IMR-90 (cell line): ENCODE measurements around the gene NSD2. TPM values are rescaled to one million over a fixed set of nuclear protein-coding genes. Genes with fewer than 3 reads are reported as not detected.

Experiments
- ATAC-seq: fragments of 200-7000 bp; cut with Tn5 transposase; 2 replicates; pipeline ENCODE4 v1.9.1; 2020; ENCODE audit warnings: low read depth, mild to moderate bottlenecking, moderate library complexity
- BruUV-seq: library from RNA; stranded (reverse); fragments of 400-500 nt; replicated peaks from 2 replicates; lab custom pipeline; 2021; lab: Mats Ljungman, UMichigan
- CTCF ChIA-PET: fragments of 300-600 bp; formaldehyde crosslinking; extraction: SDS; loops from one replicate; lab custom pipeline; 2021; ENCODE audit warnings: antibody characterized with exemption; lab: Yijun Ruan, JAX
- POLR2A ChIA-PET: fragments of 300-600 bp; sonication (Branson Sonifier 250); formaldehyde crosslinking; loops from one replicate; lab custom pipeline; 2022; ENCODE audit warnings: antibody characterized with exemption; ENCODE audit not compliant: unreplicated experiment; lab: Charles Lee
- DNase-seq: peaks from one replicate; pipeline ENCODE4 v3.0.0; 2013
- H2AFZ ChIP-seq: replicated peaks from 2 replicates; pipeline ENCODE3; 2013; ENCODE audit warnings: low read length, mild to moderate bottlenecking; ENCODE audit not compliant: poor library complexity
- H2AK5ac ChIP-seq: 2 replicates; pipeline ENCODE4 v1.6.1; 2013; ENCODE audit warnings: low read depth, low read length, inconsistent platforms
- H2AK9ac ChIP-seq: replicated peaks from 2 replicates; pipeline ENCODE3; 2013; ENCODE audit warnings: mild to moderate bottlenecking, low read depth, low read length, moderate library complexity; ENCODE audit not compliant: poor library complexity
- H2BK120ac ChIP-seq: 2 replicates; pipeline ENCODE4 v1.6.1; 2013; ENCODE audit warnings: low read depth, low read length, inconsistent platforms
- H2BK15ac ChIP-seq: 3 replicates; pipeline ENCODE4 v1.6.1; 2013; ENCODE audit warnings: low read depth, low read length, inconsistent platforms
- H2BK20ac ChIP-seq: 2 replicates; pipeline ENCODE4 v1.6.1; 2013; ENCODE audit warnings: low read depth, mild to moderate bottlenecking, inconsistent platforms, low read length, moderate library complexity
- H2BK5ac ChIP-seq: 2 replicates; pipeline ENCODE4 v1.6.1; 2013; ENCODE audit warnings: mild to moderate bottlenecking, low read depth, low read length, inconsistent platforms; ENCODE audit not compliant: poor library complexity, severe bottlenecking
- H3K14ac ChIP-seq: replicated peaks from 2 replicates; pipeline ENCODE4 v1.6.1; 2013; ENCODE audit warnings: low read depth, low read length, inconsistent platforms
- H3K18ac ChIP-seq: 2 replicates; pipeline ENCODE4 v1.6.1; 2013; ENCODE audit warnings: low read depth, low read length, control low read depth
- H3K23ac ChIP-seq: 2 replicates; pipeline ENCODE4 v1.6.1; 2013; ENCODE audit warnings: low read depth, low read length, inconsistent platforms
- H3K27ac ChIP-seq: 2 replicates; pipeline ENCODE4 v1.5.1; 2013; ENCODE audit warnings: mild to moderate bottlenecking, control low read depth, low read length; ENCODE audit not compliant: insufficient read depth
- H3K27me3 ChIP-seq: 2 replicates; pipeline ENCODE4 v1.6.1; 2013; ENCODE audit warnings: low read length; ENCODE audit not compliant: control insufficient read depth, insufficient read depth
- H3K36me3 ChIP-seq: 2 replicates; pipeline ENCODE4 v1.6.1; 2013; ENCODE audit warnings: low read length, mixed read lengths; ENCODE audit not compliant: control insufficient read depth, insufficient read depth
- H3K4ac ChIP-seq: 2 replicates; pipeline ENCODE4 v1.6.1; 2013; ENCODE audit warnings: low read depth, low read length, inconsistent platforms
- H3K4me1 ChIP-seq: 2 replicates; pipeline ENCODE4 v1.6.1; 2013; ENCODE audit warnings: low read length, mixed read lengths; ENCODE audit not compliant: control insufficient read depth, insufficient read depth
- H3K4me2 ChIP-seq: 2 replicates; pipeline ENCODE4 v1.6.1; 2013; ENCODE audit warnings: low read depth, mild to moderate bottlenecking, control low read depth, low read length, moderate library complexity
- H3K4me3 ChIP-seq: 2 replicates; pipeline ENCODE4 v1.5.1; 2013; ENCODE audit warnings: low read depth, mild to moderate bottlenecking, control low read depth, low read length, moderate library complexity; ENCODE audit not compliant: insufficient read depth
- H3K56ac ChIP-seq: 2 replicates; pipeline ENCODE4 v1.6.1; 2013; ENCODE audit warnings: low read length, inconsistent platforms; ENCODE audit not compliant: insufficient read depth; ENCODE audit errors: extremely low read depth
- H3K79me1 ChIP-seq, 2 experiments: 2 replicates each; pipeline ENCODE4 v1.6.1; 2013; ENCODE audit warnings: low read length in 2 of 2, inconsistent platforms in 1 of 2, low read depth in 1 of 2
- H3K9ac ChIP-seq: 2 replicates; pipeline ENCODE4 v1.6.1; 2013; ENCODE audit warnings: low read depth, low read length, control low read depth
- H3K9me1 ChIP-seq: 2 replicates; pipeline ENCODE4 v1.6.1; 2013; ENCODE audit warnings: low read length, inconsistent platforms; ENCODE audit not compliant: insufficient read depth
- H3K9me3 ChIP-seq: 2 replicates; pipeline ENCODE4 v1.6.1; 2013; ENCODE audit warnings: low read length; ENCODE audit not compliant: control insufficient read depth, insufficient read depth
- H4K20me1 ChIP-seq: 2 replicates; pipeline ENCODE4 v1.6.1; 2013; ENCODE audit warnings: low read length, inconsistent platforms; ENCODE audit not compliant: insufficient read depth
- H4K5ac ChIP-seq: 2 replicates; pipeline ENCODE4 v1.6.1; 2013; ENCODE audit warnings: mild to moderate bottlenecking, low read depth, low read length, control low read depth
- H4K8ac ChIP-seq, 2 experiments: 2 replicates each; pipeline ENCODE4 v1.6.1; 2013; ENCODE audit warnings: low read depth in 2 of 2, low read length in 2 of 2, control low read depth in 1 of 2, inconsistent platforms in 1 of 2
- H4K91ac ChIP-seq: 2 replicates; pipeline ENCODE4 v1.6.1; 2013; ENCODE audit warnings: low read depth, low read length, inconsistent platforms; ENCODE audit not compliant: insufficient read depth
- BHLHE40 ChIP-seq: fragments of 150-350 bp; IDR thresholded peaks from 2 replicates; pipeline ENCODE4 v1.6.1; 2016; ENCODE audit warnings: mild to moderate bottlenecking, low read depth, low read length
- CEBPB ChIP-seq: IDR thresholded peaks from 2 replicates; pipeline ENCODE4 v1.6.1; 2012; ENCODE audit warnings: low read depth, low read length, improper control_type of control experiment
- CHD1 ChIP-seq: IDR thresholded peaks from 2 replicates; pipeline ENCODE4 v1.6.1; 2012; ENCODE audit warnings: low read depth, low read length, improper control_type of control experiment
- CTCF ChIP-seq: conservative IDR thresholded peaks from 2 replicates; pipeline ENCODE4 v1.5.1; 2012; ENCODE audit warnings: mild to moderate bottlenecking, low read depth, low read length, improper control_type of control experiment
- ELK1 ChIP-seq: fragments of 150-350 bp; IDR thresholded peaks from 2 replicates; pipeline ENCODE4 v1.6.1; 2016; ENCODE audit warnings: low read depth, mild to moderate bottlenecking, low read length, moderate library complexity, borderline replicate concordance
- FOS ChIP-seq: fragments of 150-350 bp; IDR thresholded peaks from 2 replicates; pipeline ENCODE4 v1.6.1; 2016; ENCODE audit warnings: low read depth, low read length
- MAFK ChIP-seq: IDR thresholded peaks from 2 replicates; pipeline ENCODE4 v1.6.1; 2012; ENCODE audit warnings: low read depth, low read length, improper control_type of control experiment
- MAZ ChIP-seq: IDR thresholded peaks from 2 replicates; pipeline ENCODE4 v1.6.1; 2012; ENCODE audit warnings: low read depth, mild to moderate bottlenecking, low read length, improper control_type of control experiment, moderate library complexity, borderline replicate concordance
- MXI1 ChIP-seq: IDR thresholded peaks from 2 replicates; pipeline ENCODE4 v1.6.1; 2012; ENCODE audit warnings: low read depth, mild to moderate bottlenecking, low read length, moderate library complexity, borderline replicate concordance
- NFE2L2 ChIP-seq: fragments of 150-350 bp; IDR thresholded peaks from 2 replicates; pipeline ENCODE4 v1.6.1; 2016; ENCODE audit warnings: low read depth, mild to moderate bottlenecking, low read length
- POLR2A ChIP-seq: IDR thresholded peaks from 2 replicates; pipeline ENCODE4 v1.6.1; 2012; ENCODE audit warnings: mild to moderate bottlenecking, low read depth, low read length
- RAD21 ChIP-seq: IDR thresholded peaks from 2 replicates; pipeline ENCODE4 v1.6.1; 2012; ENCODE audit warnings: low read length, improper control_type of control experiment
- RCOR1 ChIP-seq: IDR thresholded peaks from 2 replicates; pipeline ENCODE4 v1.6.1; 2012; ENCODE audit warnings: mild to moderate bottlenecking, low read length, improper control_type of control experiment; ENCODE audit not compliant: insufficient replicate concordance
- RFX5 ChIP-seq: IDR thresholded peaks from 2 replicates; pipeline ENCODE4 v1.8.0; 2012; ENCODE audit warnings: low read depth, mild to moderate bottlenecking, low read length, moderate library complexity
- SMC3 ChIP-seq: fragments of 150-350 bp; IDR thresholded peaks from 2 replicates; pipeline ENCODE4 v1.6.1; 2016; ENCODE audit warnings: low read depth, mild to moderate bottlenecking, antibody characterized with exemption, low read length, moderate library complexity
- WGBS, 2 experiments: methylation state at CpG; one replicate each; pipeline versions ENCODE4 v1.1.5 to v1.1.7; 2013; ENCODE audit warnings: missing lambda C conversion rate in 2 of 2; ENCODE audit not compliant: insufficient read length in 1 of 2; ENCODE audit errors: extremely low coverage in 2 of 2; 5-methylcytosine and 5-hydroxymethylcytosine counted together
- dilution Hi-C: fragments of 300-500 bp; cut with HindIII; formaldehyde crosslinking; loops from one replicate; pipeline ENCODE4 v1.14.3; 2018; ENCODE audit warnings: low sequenced_read_pairs; ENCODE audit not compliant: unreplicated experiment
- in situ Hi-C: fragments of 300-500 bp; cut with MboI; formaldehyde crosslinking; loops from 3 replicates; pipeline ENCODE4 v1.14.3; 2019; ENCODE audit warnings: low sequenced_read_pairs, inconsistent platforms, mixed read lengths
- intact Hi-C: fragments of 100-400 bp; cut with micrococcal nuclease; formaldehyde crosslinking; loops from 2 replicates; pipeline ENCODE4 v1.10.0; 2022
- polyA plus RNA-seq, 3 experiments: library from polyadenylated mRNA; depleted of rRNA; stranded (reverse); fragments of >200 nt; gene quantifications; 2 replicates each; pipeline ENCODE4 v1.2.3, GENCODE V29; 2012; ENCODE audit warnings: low replicate concordance in 1 of 3
- total RNA-seq: library from RNA; depleted of rRNA; stranded (reverse); fragments of >200 nt; gene quantifications from 2 replicates; pipeline ENCODE4 v1.2.3, GENCODE V29; 2012

Gene NSD2
- total and polyA plus RNA-seq, 2 of the 4 experiments (the other 2 are of a cell fraction) = 35.9 to 68.1 TPM

- ATAC-seq (no peak), DNase-seq (no peak)
- no peak overlapping the region for H3K18ac ChIP-seq
- H3K9me3 ChIP-seq = no peaks in the 10 kb centered on the region
- no peak overlapping the region for H4K91ac ChIP-seq
- no TSS peak for BruUV-seq
- intact Hi-C loops (no loop called here), in situ Hi-C loops (no loop called here), dilution Hi-C loops (no loop called here)
- no peak overlapping the region for H2BK5ac ChIP-seq
- H3K27ac ChIP-seq = no peak overlapping the region
- H3K27me3 ChIP-seq = no peaks in the 10 kb centered on the region
- H4K5ac ChIP-seq = no peak overlapping the region
- H2AFZ ChIP-seq = no peak overlapping the region
- H3K79me1 ChIP-seq = peaks cover 9 to 46% of the 10 kb centered on the region in 2 experiments
- POLR2A ChIA-PET = no interaction called here
- H3K4ac ChIP-seq = no peak overlapping the region
- no peak for TF ChIP-seq ELK1
- TF ChIP-seq POLR2A = no peak
- no peak for TF ChIP-seq FOS
- no peak for TF ChIP-seq MAFK
- TF ChIP-seq CEBPB = no peak
- TF ChIP-seq RCOR1 = no peak
- no peak for TF ChIP-seq CTCF
- no peak for TF ChIP-seq SMC3
- TF ChIP-seq MAZ = no peak
- no peak for TF ChIP-seq MXI1
- TF ChIP-seq RAD21 = no peak
- TF ChIP-seq NFE2L2 = no peak
- no peak for TF ChIP-seq BHLHE40
- no peak for TF ChIP-seq CHD1
- TF ChIP-seq RFX5 = no peak
- no peak overlapping the region for H3K4me3 ChIP-seq
- no peak overlapping the region for H3K14ac ChIP-seq
- H2BK20ac ChIP-seq = no peak overlapping the region
- CTCF ChIA-PET = no interaction called here
- no peak overlapping the region for H3K4me2 ChIP-seq
- no peak overlapping the region for H3K23ac ChIP-seq
- H4K20me1 ChIP-seq = no peaks in the 10 kb centered on the region; the same call in 1 of the 2 replicates
- H3K36me3 ChIP-seq = peaks cover 29% of the 10 kb centered on the region
- no peak overlapping the region for H2AK5ac ChIP-seq
- no peak overlapping the region for H4K8ac ChIP-seq
- H2AK9ac ChIP-seq = no peak overlapping the region
- H2BK120ac ChIP-seq = no peak overlapping the region
- 100% methylated on average over 5 of the region's 17 CpGs; no CpG with 5 or more reads in 1 of the 2 experiments for WGBS, 2 experiments
- H3K9ac ChIP-seq = no peak overlapping the region
- H3K4me1 ChIP-seq = no peaks in the 10 kb centered on the region
- H2BK15ac ChIP-seq = no peak overlapping the region
- 0 out of 2 replicates have a peak, but pooled peaks cover 4% of the 10 kb centered on the region for H3K9me1 ChIP-seq
- H3K56ac ChIP-seq = no peak overlapping the region
Measured at GRCh38 chr4:1969928-1970723, 98.9 kb downstream of the NSD2 start.
